Peyer's patch (tissue), 4 donors: ENCODE measurements around the gene SHC2.

Experiments used
- CTCF ChIP-seq, 6 experiments: fragments of 450-650 bp in 4 of 6; fragments of 200-600 bp in 2 of 6; sonication (generic) in 1 of 6; IDR thresholded peaks; one replicate each; pipeline ENCODE4 v1.5.1; 2017 to 2019; ENCODE audit warnings: antibody characterized with exemption in 6 of 6, mild to moderate bottlenecking in 3 of 6, moderate library complexity in 1 of 6
- POLR2A ChIP-seq, 2 donors: fragments of 450-650 bp; IDR thresholded peaks; one replicate each; pipeline ENCODE4 v1.5.1; 2017; ENCODE audit warnings: antibody characterized with exemption in 2 of 2, mild to moderate bottlenecking in 2 of 2, moderate library complexity in 2 of 2

- TF ChIP-seq CTCF (IDR thresholded peaks at IDR 0.05), result no peak
- no peak for TF ChIP-seq POLR2A (IDR thresholded peaks at IDR 0.05)
Measured at GRCh38 chr19:370641-371330, 90.0 kb downstream of the SHC2 start.
